Stomach (tissue), 9 donors: ENCODE data around the gene BMPR2. TPM values are rescaled to one million over a fixed set of nuclear protein-coding genes. Genes with fewer than 3 reads are reported as not detected.

Source experiments
- DNase-seq, 2 donors: peaks; one replicate each; pipeline versions ENCODE4 v3.0.0 to v3.0.0-alpha.2; 2013 to 2019
- H3K27ac ChIP-seq, 5 donors: fragments of 200-600 bp in 4 of 5; sonication (generic) in 4 of 5; one replicate each; pipeline ENCODE4 v1.5.1; 2013 to 2019; ENCODE audit warnings: mild to moderate bottlenecking in 1 of 5, moderate library complexity in 1 of 5
- H3K27me3 ChIP-seq, 3 donors: fragments of 200-600 bp; sonication (generic); one replicate each; pipeline ENCODE4 v1.5.1; 2017 to 2019; ENCODE audit warnings: mixed run types in 1 of 3
- H3K36me3 ChIP-seq, 4 donors: fragments of 200-600 bp; sonication (generic); 1 replicate in 3 of 4; 2 replicates in 1 of 4; pipeline ENCODE4 v1.5.1; 2016 to 2019
- H3K4me1 ChIP-seq, 4 donors: fragments of 200-600 bp; sonication (generic); one replicate each; pipeline ENCODE4 v1.5.1; 2016 to 2019
- H3K4me3 ChIP-seq, 4 donors: fragments of 200-600 bp; sonication (generic) in 3 of 4; one replicate each; pipeline ENCODE4 v1.5.1; 2016 to 2019; ENCODE audit warnings: mild to moderate bottlenecking in 1 of 4
- H3K9me3 ChIP-seq, 4 donors: fragments of 200-600 bp; sonication (generic); one replicate each; pipeline ENCODE4 v1.5.1; 2016 to 2019
- EP300 ChIP-seq: sonication (generic); formaldehyde crosslinking; IDR thresholded peaks from one replicate; pipeline ENCODE4 v1.6.1; 2017; ENCODE audit warnings: antibody characterized with exemption
- POLR2A ChIP-seq, 4 donors: fragments of 450-650 bp; IDR thresholded peaks; one replicate each; pipeline ENCODE4 v1.6.1; 2016; ENCODE audit warnings: antibody characterized with exemption in 4 of 4, control low read depth in 2 of 4, mild to moderate bottlenecking in 1 of 4, moderate library complexity in 1 of 4
- POLR2AphosphoS5 ChIP-seq, 3 donors: sonication (generic); formaldehyde crosslinking; IDR thresholded peaks; one replicate each; pipeline ENCODE4 v1.6.1; 2016; ENCODE audit warnings: antibody characterized with exemption in 3 of 3
- WGBS, 5 donors: extraction: QIAGEN DNeasy Blood & Tissue Kit in 3 of 5; methylation state at CpG; one replicate each; pipeline versions ENCODE4 v1.1.5 to v1.1.7; 2013 to 2018; 5-methylcytosine and 5-hydroxymethylcytosine counted together
- intact Hi-C: fragments of 100-400 bp; cut with DNase I; formaldehyde crosslinking; loops from one replicate; pipeline ENCODE4 v1.15.1; 2023; ENCODE audit warnings: low total_unique reads
- polyA plus RNA-seq, 3 donors: library from polyadenylated mRNA; stranded (reverse); fragments of 200-250 nt; gene quantifications; one replicate each; pipeline ENCODE4 v1.2.3, GENCODE V29; 2013
- total RNA-seq, 5 donors: library from RNA; depleted of rRNA; stranded (reverse); fragments of >200 nt; gene quantifications; one replicate each; pipeline versions ENCODE4 v1.1.0 to v1.2.3, GENCODE V29; 2014 to 2016
- TF ChIP-seq, protein P1 (sequence below), 7 experiments: fragments of 450-650 bp in 4 of 7; fragments of 200-600 bp in 3 of 7; sonication (generic) in 3 of 7; IDR thresholded peaks; one replicate each; pipeline ENCODE4 v1.5.1; 2016 to 2019; ENCODE audit warnings: antibody characterized with exemption in 7 of 7, control low read depth in 2 of 7, mild to moderate bottlenecking in 1 of 7
- donor health status: healthy with polysubstance abuse.
- donor health status: Bipolar disorder and iron deficiency.
- donor health status: healthy.

BMPR2 gene
- total and polyA plus RNA-seq, 8 donors: 2.8 to 48.3 (median 16.2) TPM

DNA sequence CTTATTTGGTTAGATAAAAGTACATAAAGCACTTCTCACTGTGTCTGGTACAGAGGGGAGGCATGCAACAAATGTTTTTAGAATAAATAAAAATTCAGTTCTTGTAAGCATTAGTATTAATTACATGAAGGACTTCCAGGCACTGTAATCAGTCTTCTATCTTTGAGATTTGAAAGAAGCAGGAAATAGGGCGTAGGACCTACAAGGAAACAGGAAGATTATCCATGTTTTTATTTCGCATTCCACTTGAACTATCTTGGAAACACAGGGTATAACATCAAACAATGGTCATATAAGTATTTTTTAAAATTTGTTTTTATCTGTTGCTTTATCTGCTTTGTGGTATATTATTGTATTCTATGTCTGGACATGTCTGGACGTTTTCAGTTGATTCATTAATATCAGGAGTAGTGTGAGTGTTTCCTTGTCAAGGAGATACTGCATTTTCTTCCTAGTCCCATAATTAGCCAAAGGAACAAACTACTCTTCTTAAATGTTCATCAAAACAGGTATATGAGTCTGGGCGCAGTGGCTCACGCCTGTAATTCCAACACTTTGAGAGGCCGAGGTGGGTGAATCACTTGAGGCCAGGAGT lies 32.5 kb downstream of the BMPR2 start:
- Histone ChIP-seq H3K27ac (peak overlapping the region in 1 of 5 donors; percentile 31), H3K9me3 (no peaks in the 10 kb centered on the region), H3K4me1 (peaks cover 0 to 68% (median 9%) of the 10 kb centered on the region in 4 donors), H3K36me3 (no peaks in the 10 kb centered on the region), H3K4me3 (no peak overlapping the region), H3K27me3 (no peaks in the 10 kb centered on the region)
- WGBS, 5 donors: 54 to 64% (median 62%) methylated on average over 6 of the region's 6 CpGs
- TF ChIP-seq POLR2AphosphoS5 (IDR thresholded peaks at IDR 0.05): peak in 1 of 3 donors; percentile 20
- TF ChIP-seq POLR2A (IDR thresholded peaks at IDR 0.05): no peak
- intact Hi-C loops: no loop called here
- no peak for DNase-seq

DNA sequence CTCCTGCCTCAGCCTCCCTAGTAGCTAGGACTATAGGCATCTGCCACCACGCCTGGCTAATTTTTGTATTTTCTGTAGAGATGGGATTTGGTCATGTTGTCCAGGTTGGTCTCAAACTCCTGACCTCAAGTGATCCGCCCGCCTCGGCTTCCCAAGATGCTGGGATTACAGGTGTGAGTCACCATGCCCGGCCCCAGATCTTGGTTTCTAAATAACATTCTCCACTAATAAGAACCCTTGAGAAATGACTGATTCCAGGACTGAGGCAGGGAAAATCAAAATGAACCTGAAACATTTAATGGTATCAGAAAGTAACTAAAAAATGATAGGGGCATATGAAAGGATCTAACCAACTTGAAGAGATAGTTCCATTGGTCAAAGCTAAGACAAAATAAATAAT lies 34.0 kb downstream of the BMPR2 start:
- no peak overlapping the region for H3K4me3 ChIP-seq
- no peak for DNase-seq
- TF ChIP-seq POLR2A (IDR thresholded peaks at IDR 0.05) (no peak), EP300 (no peak), POLR2AphosphoS5 (IDR thresholded peaks at IDR 0.05) (no peak)
- TF ChIP-seq, protein P1, sequence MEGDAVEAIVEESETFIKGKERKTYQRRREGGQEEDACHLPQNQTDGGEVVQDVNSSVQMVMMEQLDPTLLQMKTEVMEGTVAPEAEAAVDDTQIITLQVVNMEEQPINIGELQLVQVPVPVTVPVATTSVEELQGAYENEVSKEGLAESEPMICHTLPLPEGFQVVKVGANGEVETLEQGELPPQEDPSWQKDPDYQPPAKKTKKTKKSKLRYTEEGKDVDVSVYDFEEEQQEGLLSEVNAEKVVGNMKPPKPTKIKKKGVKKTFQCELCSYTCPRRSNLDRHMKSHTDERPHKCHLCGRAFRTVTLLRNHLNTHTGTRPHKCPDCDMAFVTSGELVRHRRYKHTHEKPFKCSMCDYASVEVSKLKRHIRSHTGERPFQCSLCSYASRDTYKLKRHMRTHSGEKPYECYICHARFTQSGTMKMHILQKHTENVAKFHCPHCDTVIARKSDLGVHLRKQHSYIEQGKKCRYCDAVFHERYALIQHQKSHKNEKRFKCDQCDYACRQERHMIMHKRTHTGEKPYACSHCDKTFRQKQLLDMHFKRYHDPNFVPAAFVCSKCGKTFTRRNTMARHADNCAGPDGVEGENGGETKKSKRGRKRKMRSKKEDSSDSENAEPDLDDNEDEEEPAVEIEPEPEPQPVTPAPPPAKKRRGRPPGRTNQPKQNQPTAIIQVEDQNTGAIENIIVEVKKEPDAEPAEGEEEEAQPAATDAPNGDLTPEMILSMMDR (IDR thresholded peaks at IDR 0.05): no peak
- no peak overlapping the region for H3K27ac ChIP-seq
- no peaks in the 10 kb centered on the region for H3K36me3 ChIP-seq
- intact Hi-C loops: no loop called here
- WGBS, 5 donors: 82 to 97% (median 94%) methylated on average over 5 of the region's 5 CpGs
- no peaks in the 10 kb centered on the region for H3K27me3 ChIP-seq
- no peaks in the 10 kb centered on the region for H3K9me3 ChIP-seq
- H3K4me1 ChIP-seq: peaks cover 0 to 76% (median 21%) of the 10 kb centered on the region in 4 donors

DNA sequence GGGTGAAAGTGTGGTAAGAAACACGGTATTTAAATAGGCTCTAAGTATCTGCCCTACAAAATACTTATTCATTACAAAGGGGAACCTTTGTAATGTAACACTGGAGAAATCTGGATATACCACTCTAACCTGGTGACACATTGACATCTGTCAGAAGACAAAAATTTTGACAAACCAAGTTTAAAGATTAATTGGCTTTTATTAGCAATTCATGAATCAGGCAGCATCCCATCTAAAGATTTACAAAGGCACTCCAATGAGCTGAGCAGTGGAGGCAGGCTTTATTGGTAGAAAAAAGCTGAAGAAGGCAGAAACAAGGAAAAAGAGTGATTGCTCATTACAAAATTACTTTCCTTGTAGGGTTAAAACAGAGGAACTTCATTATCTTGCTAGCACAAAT lies 35.0 kb downstream of the BMPR2 start:
- WGBS, 5 donors: 77 to 92% (median 92%) methylated on average over 1 of the region's 1 CpG
- Histone ChIP-seq H3K27me3 (no peaks in the 10 kb centered on the region), H3K4me1 (peaks cover 0 to 69% (median 21%) of the 10 kb centered on the region in 4 donors), H3K9me3 (no peaks in the 10 kb centered on the region), H3K4me3 (no peak overlapping the region), H3K36me3 (no peaks in the 10 kb centered on the region), H3K27ac (no peak overlapping the region)
- intact Hi-C loops: no loop called here
- no peak for DNase-seq
- TF ChIP-seq POLR2AphosphoS5 (IDR thresholded peaks at IDR 0.05): no peak
- no peak for TF ChIP-seq POLR2A (IDR thresholded peaks at IDR 0.05)
- TF ChIP-seq, protein P1 (IDR thresholded peaks at IDR 0.05): no peak
- TF ChIP-seq EP300: no peak

DNA sequence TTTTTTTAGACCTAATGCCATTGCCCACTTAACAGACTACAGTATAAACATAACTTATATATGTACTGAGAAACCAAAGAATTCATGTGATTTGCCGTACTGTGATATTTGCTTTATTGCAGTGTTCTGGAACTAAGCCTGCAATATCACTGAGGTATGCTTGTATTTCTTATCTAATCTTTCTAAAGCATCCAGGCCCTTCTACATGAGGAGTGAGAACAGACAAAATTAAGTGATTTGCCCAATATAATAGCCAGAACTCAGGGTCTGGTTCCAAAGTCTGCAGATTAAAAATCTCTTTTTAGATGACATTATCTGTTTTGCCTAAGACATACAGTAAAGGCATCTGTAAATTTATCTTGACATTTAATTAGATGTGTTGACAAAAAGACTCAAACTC lies 41.9 kb downstream of the BMPR2 start:
- no peak overlapping the region for H3K27ac ChIP-seq
- TF ChIP-seq, protein P1 (IDR thresholded peaks at IDR 0.05): no peak
- TF ChIP-seq EP300 (no peak), POLR2AphosphoS5 (IDR thresholded peaks at IDR 0.05) (no peak)
- DNase-seq: peak in 1 of 2 donors; percentile 18
- no peak overlapping the region for H3K4me3 ChIP-seq
- no peaks in the 10 kb centered on the region for H3K9me3 ChIP-seq
- peaks cover 5 to 56% (median 38%) of the 10 kb centered on the region in 4 donors for H3K4me1 ChIP-seq
- 34 to 52% (median 50%) methylated on average over 1 of the region's 1 CpG for WGBS, 5 donors
- no peaks in the 10 kb centered on the region for H3K27me3 ChIP-seq
- intact Hi-C loops: no loop called here
- H3K36me3 ChIP-seq: no peaks in the 10 kb centered on the region

DNA sequence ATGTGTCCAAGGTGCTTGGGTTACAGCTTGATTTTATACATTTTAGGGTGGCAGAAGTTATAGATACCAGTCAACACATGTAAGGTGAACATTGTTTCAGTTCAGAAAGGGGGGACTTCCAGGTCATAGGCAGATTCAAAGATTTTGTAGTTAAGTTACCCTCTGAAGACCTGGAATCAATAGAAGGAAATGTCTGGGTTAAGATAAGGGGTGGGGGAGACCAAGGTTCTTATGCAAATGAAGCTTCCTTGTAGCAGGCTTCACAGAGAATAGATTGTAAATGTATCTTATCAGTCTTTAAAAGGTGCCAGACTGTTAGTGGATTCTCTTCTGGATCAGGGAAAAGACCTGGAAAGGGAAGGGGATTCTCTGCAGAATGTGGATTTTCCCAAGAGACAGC lies 42.4 kb downstream of the BMPR2 start:
- peaks cover 5 to 53% (median 37%) of the 10 kb centered on the region in 4 donors for H3K4me1 ChIP-seq
- DNase-seq: no peak
- no peaks in the 10 kb centered on the region for H3K27me3 ChIP-seq
- H3K27ac ChIP-seq: no peak overlapping the region
- H3K36me3 ChIP-seq: no peaks in the 10 kb centered on the region
- no peaks in the 10 kb centered on the region for H3K9me3 ChIP-seq
- H3K4me3 ChIP-seq: no peak overlapping the region
- intact Hi-C loops: no loop called here
- TF ChIP-seq POLR2A (IDR thresholded peaks at IDR 0.05): no peak
- TF ChIP-seq, protein P1 (IDR thresholded peaks at IDR 0.05): no peak
- TF ChIP-seq EP300: no peak
- no peak for TF ChIP-seq POLR2AphosphoS5 (IDR thresholded peaks at IDR 0.05)
